DOHH2 (cell line): ENCODE data around the gene TMEM106A.

Experiments used
- H3F3A ChIP-seq: fragments of 200-600 bp; sonication (generic), shearing (Covaris generic); 2 replicates; pipeline ENCODE4 v1.6.0; 2016; ENCODE audit warnings: antibody characterized with exemption, mild to moderate bottlenecking; ENCODE audit not compliant: control insufficient read depth, insufficient read depth
- H3K27ac ChIP-seq: fragments of 200-600 bp; sonication (generic); 2 replicates; pipeline ENCODE4 v1.5.1; 2014; ENCODE audit warnings: low read depth, mild to moderate bottlenecking, low read length, moderate library complexity
- H3K27me3 ChIP-seq: fragments of 200-600 bp; sonication (generic); 2 replicates; pipeline ENCODE4 v1.6.1; 2014; ENCODE audit warnings: mild to moderate bottlenecking, low read length, mixed read lengths; ENCODE audit not compliant: control insufficient read depth
- H3K36me3 ChIP-seq: fragments of 200-600 bp; sonication (generic); 2 replicates; pipeline ENCODE4 v1.6.1; 2014; ENCODE audit warnings: mild to moderate bottlenecking, low read length, moderate library complexity, mixed read lengths; ENCODE audit not compliant: control insufficient read depth
- H3K4me1 ChIP-seq: fragments of 200-600 bp; sonication (generic); 2 replicates; pipeline ENCODE4 v1.6.1; 2014; ENCODE audit warnings: mild to moderate bottlenecking, low read length, mixed read lengths; ENCODE audit not compliant: control insufficient read depth
- H3K4me2 ChIP-seq: fragments of 200-600 bp; sonication (generic); 2 replicates; pipeline ENCODE4 v1.6.0; 2014; ENCODE audit warnings: mild to moderate bottlenecking, low read length, moderate library complexity
- H3K4me3 ChIP-seq: fragments of 200-600 bp; sonication (generic); 2 replicates; pipeline ENCODE4 v1.5.1; 2014; ENCODE audit warnings: mild to moderate bottlenecking, low read length, mixed read lengths
- H3K79me2 ChIP-seq: fragments of 200-600 bp; sonication (generic); 2 replicates; pipeline ENCODE4 v1.6.1; 2014; ENCODE audit warnings: mild to moderate bottlenecking, low read length, mixed read lengths; ENCODE audit not compliant: control insufficient read depth
- H3K9me2 ChIP-seq: fragments of 200-600 bp; sonication (generic); replicated peaks from 2 replicates; pipeline ENCODE4 v1.6.1; 2014; ENCODE audit warnings: mild to moderate bottlenecking, low read length, mixed read lengths; ENCODE audit not compliant: control insufficient read depth
- H3K9me3 ChIP-seq: fragments of 200-600 bp; sonication (generic); 2 replicates; pipeline ENCODE4 v1.6.1; 2014; ENCODE audit warnings: antibody characterized with exemption, low read length, mixed read lengths; ENCODE audit not compliant: control insufficient read depth, insufficient read depth
- H4K20me1 ChIP-seq: fragments of 200-600 bp; sonication (generic); 2 replicates; pipeline ENCODE4 v1.6.0; 2014; ENCODE audit warnings: low read depth, mild to moderate bottlenecking, antibody characterized with exemption, low read length, moderate library complexity; ENCODE audit not compliant: control insufficient read depth, insufficient read depth
- EZH2phosphoT487 ChIP-seq: fragments of 200-600 bp; sonication (generic); IDR thresholded peaks from 2 replicates; pipeline ENCODE4 v1.6.1; 2017; ENCODE audit warnings: borderline replicate concordance, mild to moderate bottlenecking, antibody characterized with exemption, low read length, moderate library complexity, mixed read lengths
- TF ChIP-seq, protein P1 (sequence below): fragments of 200-600 bp; sonication (generic); IDR thresholded peaks from one replicate; pipeline ENCODE4 v1.5.1; 2014; ENCODE audit warnings: antibody characterized with exemption, mild to moderate bottlenecking, low read depth, low read length; ENCODE audit not compliant: poor library complexity, severe bottlenecking

TMEM106A gene

GRCh38 chr17:43216762-43217613 lies 5.3 kb downstream of the TMEM106A start:
- H3K9me3 ChIP-seq: no peaks in the 10 kb centered on the region
- no peaks in the 10 kb centered on the region for H3K79me2 ChIP-seq
- no peaks in the 10 kb centered on the region for H4K20me1 ChIP-seq
- H3K4me3 ChIP-seq: no peak overlapping the region
- H3K27ac ChIP-seq: no peak overlapping the region
- H3K36me3 ChIP-seq: peaks cover 10% of the 10 kb centered on the region
- H3F3A ChIP-seq: peaks cover 7% of the 10 kb centered on the region
- H3K4me1 ChIP-seq: peaks cover 19% of the 10 kb centered on the region
- no peak for TF ChIP-seq EZH2phosphoT487
- TF ChIP-seq, protein P1, sequence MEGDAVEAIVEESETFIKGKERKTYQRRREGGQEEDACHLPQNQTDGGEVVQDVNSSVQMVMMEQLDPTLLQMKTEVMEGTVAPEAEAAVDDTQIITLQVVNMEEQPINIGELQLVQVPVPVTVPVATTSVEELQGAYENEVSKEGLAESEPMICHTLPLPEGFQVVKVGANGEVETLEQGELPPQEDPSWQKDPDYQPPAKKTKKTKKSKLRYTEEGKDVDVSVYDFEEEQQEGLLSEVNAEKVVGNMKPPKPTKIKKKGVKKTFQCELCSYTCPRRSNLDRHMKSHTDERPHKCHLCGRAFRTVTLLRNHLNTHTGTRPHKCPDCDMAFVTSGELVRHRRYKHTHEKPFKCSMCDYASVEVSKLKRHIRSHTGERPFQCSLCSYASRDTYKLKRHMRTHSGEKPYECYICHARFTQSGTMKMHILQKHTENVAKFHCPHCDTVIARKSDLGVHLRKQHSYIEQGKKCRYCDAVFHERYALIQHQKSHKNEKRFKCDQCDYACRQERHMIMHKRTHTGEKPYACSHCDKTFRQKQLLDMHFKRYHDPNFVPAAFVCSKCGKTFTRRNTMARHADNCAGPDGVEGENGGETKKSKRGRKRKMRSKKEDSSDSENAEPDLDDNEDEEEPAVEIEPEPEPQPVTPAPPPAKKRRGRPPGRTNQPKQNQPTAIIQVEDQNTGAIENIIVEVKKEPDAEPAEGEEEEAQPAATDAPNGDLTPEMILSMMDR: no peak
- H3K27me3 ChIP-seq: no peaks in the 10 kb centered on the region
- no peak overlapping the region for H3K4me2 ChIP-seq
- H3K9me2 ChIP-seq: no peaks in the 10 kb centered on the region

DNA sequence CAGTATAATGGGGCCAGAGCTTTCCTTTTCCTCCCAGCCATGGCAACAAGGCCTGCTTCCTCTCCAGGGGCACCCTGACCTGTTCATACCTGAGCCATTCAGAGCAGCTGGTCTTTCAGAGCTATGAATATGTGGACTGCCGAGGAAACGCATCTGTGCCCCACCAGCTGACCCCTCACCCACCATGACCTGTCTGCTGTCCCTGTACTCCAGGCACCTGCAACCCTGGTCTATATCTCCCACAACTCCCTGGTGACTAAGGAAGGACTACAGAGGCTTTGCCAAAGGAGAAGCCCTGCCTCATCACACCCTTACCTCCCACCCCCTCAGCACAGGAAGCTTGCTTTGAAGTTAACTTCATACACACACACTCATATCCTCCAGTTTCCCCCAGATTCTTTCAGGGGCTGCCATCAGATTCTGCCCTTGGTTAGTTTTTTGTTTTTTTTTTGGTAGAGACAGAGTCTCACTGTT lies 6.0 kb downstream of the TMEM106A start:
- Histone ChIP-seq H3K4me2 (no peak overlapping the region), H3K27ac (no peak overlapping the region)

GRCh38 chr17:43219001-43219400 lies 7.3 kb downstream of the TMEM106A start:
- Histone ChIP-seq H3K9me3 (no peaks in the 10 kb centered on the region), H3K4me3 (no peak overlapping the region), H3F3A (no peaks in the 10 kb centered on the region), H3K27me3 (no peaks in the 10 kb centered on the region), H4K20me1 (no peaks in the 10 kb centered on the region), H3K4me2 (no peak overlapping the region), H3K79me2 (no peaks in the 10 kb centered on the region), H3K27ac (no peak overlapping the region), H3K4me1 (no peaks in the 10 kb centered on the region), H3K9me2 (no peaks in the 10 kb centered on the region), H3K36me3 (no peaks in the 10 kb centered on the region; the same call in 1 of the 2 replicates)
- no peak for TF ChIP-seq EZH2phosphoT487
- TF ChIP-seq, protein P1: no peak

More for the DNA sequence above, 6.0 kb downstream of the TMEM106A start:
- TF ChIP-seq EZH2phosphoT487: no peak
- TF ChIP-seq, protein P1: no peak
- H3K4me1 ChIP-seq: peaks cover 12% of the 10 kb centered on the region
- H3K79me2 ChIP-seq: no peaks in the 10 kb centered on the region
- no peaks in the 10 kb centered on the region for H3K9me2 ChIP-seq
- H3F3A ChIP-seq: peaks cover 2% of the 10 kb centered on the region; the same call in 1 of the 2 replicates
- H3K27me3 ChIP-seq: no peaks in the 10 kb centered on the region
- no peak overlapping the region for H3K4me3 ChIP-seq
- H3K36me3 ChIP-seq: peaks cover 10% of the 10 kb centered on the region
- no peaks in the 10 kb centered on the region for H3K9me3 ChIP-seq
- H4K20me1 ChIP-seq: no peaks in the 10 kb centered on the region
